Thoracic aorta (tissue), 2 donors: ENCODE results near the gene NPIPA3. TPM values are rescaled to one million over a fixed set of nuclear protein-coding genes. Genes with fewer than 3 reads are reported as not detected.

ENCODE experiments used
- total RNA-seq, 2 donors: library from RNA; depleted of rRNA; stranded (reverse); fragments of >200 nt; gene quantifications; one replicate each; pipeline versions ENCODE4 v1.1.0 to v1.2.3, GENCODE V29; 2016

Gene NPIPA3
- total RNA-seq, 2 donors from 2014 or later: 2.6 to 12.8 TPM

Other genes with a start within 250 kb of the NPIPA3 start
- gene PARN, start 73.2 kb upstream of the NPIPA3 start, total RNA-seq: 10 to 100 TPM; 51.0 to 66.7 TPM
- gene BFAR, start 70.5 kb upstream of the NPIPA3 start, total RNA-seq: 10 to 100 TPM; 27.2 to 50.9 TPM
- not detected for gene PLA2G10, start 9.1 kb upstream of the NPIPA3 start, total RNA-seq
- 10 to 100 TPM in 1 of 2 donors, 1 to 10 TPM in 1; 2.6 to 12.8 TPM for gene NPIPA2, start 39.1 kb downstream of the NPIPA3 start, total RNA-seq
- gene NOMO1, start 130.3 kb downstream of the NPIPA3 start, total RNA-seq: 10 to 100 TPM; 51.6 to 80.3 TPM
- 100 to 1,000 TPM; 101 to 165 TPM for gene NPIPA1, start 234.0 kb downstream of the NPIPA3 start, total RNA-seq